Measurements from ENCODE around the gene COL15A1.

COL15A1 gene

GRCh38 chr9:99037769-99038483, 94.2 kb downstream of the COL15A1 start:
- DNase-seq (ENCODE audit: low read depth) = no peak

- no peak for DNase-seq (ENCODE audit: low read depth)
Observed at GRCh38 chr9:99038484-99038820, 94.7 kb downstream of the COL15A1 start.

GRCh38 chr9:99039505-99040182, 95.9 kb downstream of the COL15A1 start:
- DNase-seq (ENCODE audit: low read depth) = no peak

- no peak for DNase-seq (ENCODE audit: low read depth)
Observed at GRCh38 chr9:99040251-99040900, 96.7 kb downstream of the COL15A1 start.

GRCh38 chr9:99040911-99041582, 97.3 kb downstream of the COL15A1 start:
- DNase-seq (ENCODE audit: low read depth) = no peak

GRCh38 chr9:99041618-99042017, 97.9 kb downstream of the COL15A1 start:
- DNase-seq (ENCODE audit: low read depth) = no peak

- no peak for DNase-seq (ENCODE audit: low read depth)
Observed at GRCh38 chr9:99042620-99043019, 98.9 kb downstream of the COL15A1 start.

- DNase-seq (ENCODE audit: low read depth) = no peak
Observed at GRCh38 chr9:99044827-99045226, 101.1 kb downstream of the COL15A1 start.

GRCh38 chr9:99046068-99046467, 102.4 kb downstream of the COL15A1 start:
- no peak for DNase-seq (ENCODE audit: low read depth)

GRCh38 chr9:99046542-99047071, 102.9 kb downstream of the COL15A1 start:
- DNase-seq (ENCODE audit: low read depth) = no peak

- DNase-seq (ENCODE audit: low read depth) = no peak
Observed at GRCh38 chr9:99049228-99049627, 105.5 kb downstream of the COL15A1 start.

GRCh38 chr9:99049641-99050040, 105.9 kb downstream of the COL15A1 start:
- DNase-seq (ENCODE audit: low read depth) = no peak

GRCh38 chr9:99050292-99050911, 106.7 kb downstream of the COL15A1 start:
- DNase-seq (ENCODE audit: low read depth) = no peak

- no peak for DNase-seq (ENCODE audit: low read depth)
Observed at GRCh38 chr9:99050924-99051323, 107.2 kb downstream of the COL15A1 start.

GRCh38 chr9:99051406-99051805, 107.7 kb downstream of the COL15A1 start:
- DNase-seq (ENCODE audit: low read depth) = no peak

- no peak for DNase-seq (ENCODE audit: low read depth)
Observed at GRCh38 chr9:99051851-99052250, 108.1 kb downstream of the COL15A1 start.

- DNase-seq (ENCODE audit: low read depth) = no peak
Observed at GRCh38 chr9:99052815-99053715, 109.4 kb downstream of the COL15A1 start.

- DNase-seq (ENCODE audit: low read depth) = no peak
Observed at GRCh38 chr9:99054581-99054980, 110.9 kb downstream of the COL15A1 start.

- no peak for DNase-seq (ENCODE audit: low read depth)
Observed at GRCh38 chr9:99055384-99055783, 111.7 kb downstream of the COL15A1 start.

- no peak for DNase-seq (ENCODE audit: low read depth)
Observed at GRCh38 chr9:99056186-99056585, 112.5 kb downstream of the COL15A1 start.

Data from stimulated activated CD8-positive, alpha-beta memory T cell treated with anti-CD3 and anti-CD28 coated beads, Interleukin-7, amount 100 ng/mL, for 24 hours (primary cell).